CD14-positive monocyte (primary cell): ENCODE measurements around the gene ACBD6. TPM values are rescaled to one million over a fixed set of nuclear protein-coding genes. Genes with fewer than 3 reads are reported as not detected.

Experiments used
- DNase-seq, 3 donors: peaks; one replicate each; pipeline ENCODE4 v3.0.0-alpha.2; 2011 to 2022
- H2AFZ ChIP-seq: 2 replicates; pipeline ENCODE4 v1.6.0; 2012; ENCODE audit warnings: mild to moderate bottlenecking, low read depth, low read length, inconsistent platforms; ENCODE audit not compliant: insufficient read depth, poor library complexity, severe bottlenecking
- H3K27ac ChIP-seq, 2 donors: 1 replicate in 1 of 2; 2 replicates in 1 of 2; pipeline ENCODE4 v1.5.1; 2012 to 2013; ENCODE audit warnings: low read length in 2 of 2, control low read depth in 1 of 2, inconsistent platforms in 1 of 2, low read depth in 1 of 2, mild to moderate bottlenecking in 1 of 2
- H3K27me3 ChIP-seq, 2 donors: one replicate each; pipeline versions ENCODE4 v1.6.0 to v1.6.1; 2011 to 2013; ENCODE audit warnings: low read length in 2 of 2; ENCODE audit not compliant: control insufficient read depth in 2 of 2, insufficient read depth in 2 of 2
- H3K36me3 ChIP-seq, 2 donors: replicated peaks in 1 of 2; 1 replicate in 1 of 2; 2 replicates in 1 of 2; pipeline versions ENCODE4 v1.5.1 to v1.6.1; 2012 to 2013; ENCODE audit warnings: low read length in 2 of 2, control low read depth in 1 of 2, inconsistent platforms in 1 of 2, mild to moderate bottlenecking in 1 of 2; ENCODE audit not compliant: insufficient read depth in 2 of 2, control insufficient read depth in 1 of 2
- H3K4me1 ChIP-seq, 2 donors: 1 replicate in 1 of 2; 2 replicates in 1 of 2; pipeline versions ENCODE4 v1.5.1 to v1.6.1; 2012 to 2013; ENCODE audit warnings: low read length in 2 of 2, control low read depth in 1 of 2, inconsistent platforms in 1 of 2, mild to moderate bottlenecking in 1 of 2, moderate library complexity in 1 of 2; ENCODE audit not compliant: insufficient read depth in 2 of 2, control insufficient read depth in 1 of 2
- H3K4me2 ChIP-seq: replicated peaks from 2 replicates; pipeline ENCODE3; 2012; ENCODE audit warnings: low read length, moderate library complexity, mild to moderate bottlenecking; ENCODE audit not compliant: poor library complexity, severe bottlenecking; ENCODE audit errors: extremely low read depth
- H3K4me3 ChIP-seq, 3 experiments: fragments of 200-600 bp in 1 of 3; sonication (generic) in 1 of 3; replicated peaks in 1 of 3; 1 replicate in 2 of 3; 2 replicates in 1 of 3; pipeline ENCODE4 v1.5.1; 2011 to 2013; ENCODE audit warnings: low read length in 3 of 3, mild to moderate bottlenecking in 3 of 3, control low read depth in 2 of 3, low read depth in 2 of 3, inconsistent platforms in 1 of 3, moderate library complexity in 1 of 3
- H3K79me2 ChIP-seq: 2 replicates; pipeline ENCODE4 v1.6.0; 2012; ENCODE audit warnings: mild to moderate bottlenecking, control low read depth, inconsistent platforms, low read length, moderate library complexity; ENCODE audit not compliant: insufficient read depth
- H3K9ac ChIP-seq: 2 replicates; pipeline ENCODE4 v1.6.0; 2017; ENCODE audit warnings: low read length, mild to moderate bottlenecking; ENCODE audit not compliant: insufficient read depth, poor library complexity, severe bottlenecking
- H3K9me3 ChIP-seq, 2 donors: replicated peaks in 1 of 2; 1 replicate in 1 of 2; 2 replicates in 1 of 2; pipeline versions ENCODE4 v1.5.1 to v1.6.1; 2012 to 2013; ENCODE audit warnings: low read length in 2 of 2, control low read depth in 1 of 2; ENCODE audit not compliant: control insufficient read depth in 1 of 2, insufficient read depth in 1 of 2
- H4K20me1 ChIP-seq: 2 replicates; pipeline ENCODE4 v1.6.0; 2012; ENCODE audit warnings: mild to moderate bottlenecking, low read length, control low read depth, moderate library complexity; ENCODE audit not compliant: insufficient read depth
- H3K27ac Mint-ChIP-seq, 7 donors: one replicate each; pipeline ENCODE4 v1.8.0; 2020; ENCODE audit warnings: mild to moderate bottlenecking in 7 of 7, mixed read lengths in 7 of 7, moderate library complexity in 6 of 7, inconsistent platforms in 2 of 7
- H3K27me3 Mint-ChIP-seq, 3 donors: one replicate each; pipeline ENCODE4 v1.8.0; 2021 to 2022; ENCODE audit warnings: low read depth in 3 of 3, mild to moderate bottlenecking in 3 of 3, mixed read lengths in 3 of 3, moderate library complexity in 3 of 3, inconsistent platforms in 1 of 3
- H3K36me3 Mint-ChIP-seq, 2 donors: one replicate each; pipeline ENCODE4 v1.8.0; 2020; ENCODE audit warnings: mixed read lengths in 2 of 2, inconsistent platforms in 1 of 2, mild to moderate bottlenecking in 1 of 2
- H3K4me1 Mint-ChIP-seq: one replicate; pipeline ENCODE4 v1.8.0; 2020; ENCODE audit warnings: mild to moderate bottlenecking, mixed read lengths
- H3K4me3 Mint-ChIP-seq, 2 donors: one replicate each; pipeline ENCODE4 v1.8.0; 2020; ENCODE audit warnings: mild to moderate bottlenecking in 2 of 2, mixed read lengths in 2 of 2, moderate library complexity in 1 of 2
- H3K9me3 Mint-ChIP-seq, 7 donors: one replicate each; pipeline ENCODE4 v1.8.0; 2020 to 2022; ENCODE audit warnings: mixed read lengths in 7 of 7, mild to moderate bottlenecking in 6 of 7, moderate library complexity in 6 of 7, inconsistent platforms in 2 of 7
- WGBS: methylation state at CpG from one replicate; pipeline ENCODE4 v1.1.5; 2013; ENCODE audit warnings: missing lambda C conversion rate; ENCODE audit not compliant: insufficient coverage; 5-methylcytosine and 5-hydroxymethylcytosine counted together
- intact Hi-C, 2 donors: fragments of 100-400 bp; cut with micrococcal nuclease; formaldehyde crosslinking; loops; one replicate each; pipeline versions ENCODE4 v1.15.0 to v1.15.1; 2023
- polyA plus RNA-seq, 3 donors: library from polyadenylated mRNA; depleted of rRNA in 1 of 3; unstranded in 2 of 3; stranded (reverse) in 1 of 3; fragments of 300-500 nt in 2 of 3; fragments of >200 nt in 1 of 3; fragmentation: Illumina TruSeq in 2 of 3; gene quantifications; 1 replicate in 2 of 3; 2 replicates in 1 of 3; pipeline ENCODE4 v1.2.3, GENCODE V29; 2012 to 2021
- TF ChIP-seq, protein P1 (sequence below): fragments of 200-600 bp; IDR thresholded peaks from one replicate; pipeline ENCODE4 v1.8.0; 2022; ENCODE audit warnings: antibody characterized with exemption, mild to moderate bottlenecking

Gene ACBD6
- polyA plus RNA-seq, 3 donors: 19.3 to 35.3 (median 19.7) TPM

DNA sequence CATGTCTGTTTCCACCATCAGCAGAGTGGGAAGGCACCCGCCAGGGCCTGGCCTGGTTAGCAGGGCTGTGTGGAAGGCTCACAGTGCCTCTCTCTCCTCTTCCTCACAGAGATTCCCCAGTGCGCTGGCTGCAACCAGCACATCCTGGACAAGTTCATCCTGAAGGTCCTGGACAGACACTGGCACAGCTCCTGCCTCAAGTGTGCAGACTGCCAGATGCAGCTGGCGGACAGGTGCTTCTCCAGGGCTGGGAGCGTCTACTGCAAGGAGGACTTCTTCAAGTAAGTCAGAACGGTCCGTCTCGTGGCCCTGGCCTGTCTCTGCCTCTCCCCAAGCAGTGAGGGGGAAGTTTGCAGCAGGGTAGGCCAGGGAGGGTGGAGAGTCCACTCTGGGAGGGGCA, 254.2 kb downstream of the ACBD6 start:
- Histone ChIP-seq H3K4me1 (peaks cover 14 to 18% of the 10 kb centered on the region in 2 donors), H4K20me1 (no peaks in the 10 kb centered on the region), H3K36me3 (no peaks in the 10 kb centered on the region), H3K9me3 (no peaks in the 10 kb centered on the region), H3K4me2 (no peak overlapping the region), H3K27me3 (peaks cover 5% of the 10 kb centered on the region in 2 donors), H3K4me3 (no peak overlapping the region), H2AFZ (no peak overlapping the region), H3K79me2 (no peaks in the 10 kb centered on the region), H3K27ac (no peak overlapping the region), H3K9ac (no peak overlapping the region)
- Mint-ChIP-seq H3K36me3 (no peaks in the 10 kb centered on the region), H3K9me3 (no peaks in the 10 kb centered on the region), H3K4me3 (no peak overlapping the region), H3K4me1 (peaks cover 18% of the 10 kb centered on the region), H3K27ac (no peak overlapping the region), H3K27me3 (peaks cover 10 to 17% (median 16%) of the 10 kb centered on the region in 3 donors)
- intact Hi-C loops: no loop called here
- DNase-seq: no peak
- WGBS: 93% methylated on average over 7 of the region's 7 CpGs
- TF ChIP-seq, protein P1, sequence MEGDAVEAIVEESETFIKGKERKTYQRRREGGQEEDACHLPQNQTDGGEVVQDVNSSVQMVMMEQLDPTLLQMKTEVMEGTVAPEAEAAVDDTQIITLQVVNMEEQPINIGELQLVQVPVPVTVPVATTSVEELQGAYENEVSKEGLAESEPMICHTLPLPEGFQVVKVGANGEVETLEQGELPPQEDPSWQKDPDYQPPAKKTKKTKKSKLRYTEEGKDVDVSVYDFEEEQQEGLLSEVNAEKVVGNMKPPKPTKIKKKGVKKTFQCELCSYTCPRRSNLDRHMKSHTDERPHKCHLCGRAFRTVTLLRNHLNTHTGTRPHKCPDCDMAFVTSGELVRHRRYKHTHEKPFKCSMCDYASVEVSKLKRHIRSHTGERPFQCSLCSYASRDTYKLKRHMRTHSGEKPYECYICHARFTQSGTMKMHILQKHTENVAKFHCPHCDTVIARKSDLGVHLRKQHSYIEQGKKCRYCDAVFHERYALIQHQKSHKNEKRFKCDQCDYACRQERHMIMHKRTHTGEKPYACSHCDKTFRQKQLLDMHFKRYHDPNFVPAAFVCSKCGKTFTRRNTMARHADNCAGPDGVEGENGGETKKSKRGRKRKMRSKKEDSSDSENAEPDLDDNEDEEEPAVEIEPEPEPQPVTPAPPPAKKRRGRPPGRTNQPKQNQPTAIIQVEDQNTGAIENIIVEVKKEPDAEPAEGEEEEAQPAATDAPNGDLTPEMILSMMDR: no peak

DNA sequence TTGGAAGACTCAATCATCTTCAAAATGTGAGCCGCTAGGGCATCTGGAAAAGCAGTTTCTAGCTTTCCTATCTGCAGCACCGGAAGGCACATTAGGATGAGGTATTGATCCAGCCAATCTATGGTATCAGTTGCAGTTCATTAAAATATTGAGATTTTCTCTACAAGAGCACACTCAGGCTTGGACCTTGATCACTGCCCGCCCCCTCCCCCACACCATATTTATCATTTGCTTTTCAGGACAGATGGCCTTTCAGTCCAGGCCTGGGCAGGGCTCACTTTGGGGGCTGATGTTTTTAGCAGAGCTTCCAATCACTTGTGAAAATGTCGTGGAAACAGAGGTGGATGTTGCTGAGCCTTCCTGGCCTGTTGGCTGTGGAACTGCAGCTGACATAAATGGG, 254.8 kb downstream of the ACBD6 start:
- no peaks in the 10 kb centered on the region for H3K9me3 Mint-ChIP-seq
- H3K4me1 Mint-ChIP-seq: peaks cover 12% of the 10 kb centered on the region
- Histone ChIP-seq H3K4me3 (no peak overlapping the region), H3K27me3 (peaks cover 8 to 9% of the 10 kb centered on the region in 2 donors), H3K4me1 (peaks cover 9 to 12% of the 10 kb centered on the region in 2 donors), H3K9ac (no peak overlapping the region), H3K9me3 (no peaks in the 10 kb centered on the region), H3K27ac (no peak overlapping the region), H2AFZ (no peak overlapping the region), H3K4me2 (no peak overlapping the region), H3K79me2 (no peaks in the 10 kb centered on the region), H3K36me3 (no peaks in the 10 kb centered on the region), H4K20me1 (no peaks in the 10 kb centered on the region)
- intact Hi-C loops: no loop called here
- H3K27me3 Mint-ChIP-seq: peaks cover 16 to 23% (median 21%) of the 10 kb centered on the region in 3 donors
- H3K4me3 Mint-ChIP-seq: no peak overlapping the region
- H3K27ac Mint-ChIP-seq: no peak overlapping the region
- H3K36me3 Mint-ChIP-seq: no peaks in the 10 kb centered on the region
- 95% methylated on average over 2 of the region's 4 CpGs for WGBS
- TF ChIP-seq, protein P1: no peak
- no peak for DNase-seq
